Measurements from ENCODE around the gene TRAFD1. TPM values are rescaled to one million over a fixed set of nuclear protein-coding genes. Genes with fewer than 3 reads are reported as not detected.
"Not testable (repeated sequence)": the region's sequence is repeated elsewhere in the genome, so short reads cannot be mapped to it uniquely, and the experiment has no call there.

TRAFD1 gene
- total RNA-seq, 1 experiment from 2014 or later, result 52.1 TPM

GRCh38 chr12:112140728-112141127 lies 15.4 kb downstream of the TRAFD1 start:
- Histone ChIP-seq H3K27me3 (ENCODE audit: low read length) (no peaks in the 10 kb centered on the region), H2AFZ (ENCODE audit: low read length) (no peak overlapping the region), H3K9me2 (replicated peaks; ENCODE audit: insufficient read depth, low read length) (no peaks in the 10 kb centered on the region), H4K20me1 (ENCODE audit: insufficient read depth, low read depth, low read length) (no peaks in the 10 kb centered on the region), H3K79me2 (ENCODE audit: low read length) (0 out of 2 replicates have a peak, but pooled peaks cover 4% of the 10 kb centered on the region), H3K9me3 (ENCODE audit: low read length) (no peaks in the 10 kb centered on the region), H3K4me3 (ENCODE audit: low read length) (no peak overlapping the region), H3K4me1 (ENCODE audit: low read length) (peaks cover 15% of the 10 kb centered on the region), H3K4me2 (ENCODE audit: low read depth, low read length, poor library complexity, severe bottlenecking) (no peak overlapping the region), H3K27ac (ENCODE audit: low read length) (no peak overlapping the region), H3K36me3 (ENCODE audit: insufficient read depth, low read length) (peaks cover 28% of the 10 kb centered on the region; the same call in 1 of the 2 replicates), H3K9ac (ENCODE audit: low read length) (no peak overlapping the region)
- no peak for DNase-seq

- Histone ChIP-seq H3K4me1 (ENCODE audit: low read length) (peaks cover 37% of the 10 kb centered on the region), H3K4me2 (ENCODE audit: low read depth, low read length, poor library complexity, severe bottlenecking) (no peak overlapping the region), H3K9ac (ENCODE audit: low read length) (no peak overlapping the region), H3K79me2 (ENCODE audit: low read length) (peaks cover 9% of the 10 kb centered on the region; the same call in 1 of the 2 replicates), H3K4me3 (ENCODE audit: low read length) (no peak overlapping the region), H3K27ac (ENCODE audit: low read length) (peak overlapping the region; percentile 76), H3K27me3 (ENCODE audit: low read length) (no peaks in the 10 kb centered on the region), H2AFZ (ENCODE audit: low read length) (no peak overlapping the region), H3K9me2 (replicated peaks; ENCODE audit: insufficient read depth, low read length) (no peaks in the 10 kb centered on the region), H3K9me3 (ENCODE audit: low read length) (no peaks in the 10 kb centered on the region), H4K20me1 (ENCODE audit: insufficient read depth, low read depth, low read length) (no peaks in the 10 kb centered on the region), H3K36me3 (ENCODE audit: insufficient read depth, low read length) (peaks cover 52% of the 10 kb centered on the region)
- peak; percentile 31 for DNase-seq
These were observed 20.8 kb downstream of the TRAFD1 start for GRCh38 chr12:112146123-112146522.

DNA sequence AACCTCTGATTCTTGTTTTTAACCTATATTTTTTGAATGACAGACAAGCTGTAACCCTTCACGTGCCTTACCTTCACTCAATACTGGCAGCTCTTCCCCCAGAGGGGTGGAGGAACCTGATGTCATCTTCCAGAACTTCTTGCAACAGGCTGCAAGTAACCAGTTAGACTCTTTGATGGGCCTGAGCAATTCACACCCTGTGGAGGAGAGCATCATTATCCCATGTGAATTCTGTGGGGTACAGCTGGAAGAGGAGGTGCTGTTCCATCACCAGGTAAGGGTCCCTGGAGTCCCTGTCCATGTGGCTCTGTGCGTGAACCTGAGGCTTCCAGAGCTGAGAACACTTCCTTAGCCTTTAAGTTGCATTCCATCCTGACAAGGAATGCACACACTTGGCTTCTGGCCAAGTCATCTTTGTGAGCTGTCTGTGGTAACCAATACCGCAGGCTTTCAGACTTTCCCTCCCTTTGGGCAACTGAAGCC lies 22.7 kb downstream of the TRAFD1 start:
- peak overlapping the region; percentile 76 for H3K27ac ChIP-seq (ENCODE audit: low read length)
- DNase-seq, result no peak

GRCh38 chr12:112149596-112149995 lies 24.2 kb downstream of the TRAFD1 start:
- no peaks in the 10 kb centered on the region for H4K20me1 ChIP-seq (ENCODE audit: insufficient read depth, low read depth, low read length)
- H3K27ac ChIP-seq (ENCODE audit: low read length), result no peak overlapping the region
- no peak overlapping the region for H3K9ac ChIP-seq (ENCODE audit: low read length)
- H3K4me3 ChIP-seq (ENCODE audit: low read length), result no peak overlapping the region
- H3K36me3 ChIP-seq (ENCODE audit: insufficient read depth, low read length), result peaks cover 66% of the 10 kb centered on the region
- peaks cover 33% of the 10 kb centered on the region for H3K4me1 ChIP-seq (ENCODE audit: low read length)
- H3K9me2 ChIP-seq (replicated peaks; ENCODE audit: insufficient read depth, low read length), result no peaks in the 10 kb centered on the region
- no peaks in the 10 kb centered on the region for H3K9me3 ChIP-seq (ENCODE audit: low read length)
- no peaks in the 10 kb centered on the region for H3K27me3 ChIP-seq (ENCODE audit: low read length)
- DNase-seq, result no peak
- no peak overlapping the region for H2AFZ ChIP-seq (ENCODE audit: low read length)
- H3K4me2 ChIP-seq (ENCODE audit: low read depth, low read length, poor library complexity, severe bottlenecking), result no peak overlapping the region
- peaks cover 9% of the 10 kb centered on the region; the same call in 1 of the 2 replicates for H3K79me2 ChIP-seq (ENCODE audit: low read length)

More for the DNA sequence above, 22.7 kb downstream of the TRAFD1 start:
- Histone ChIP-seq H3K9me2 (replicated peaks; ENCODE audit: insufficient read depth, low read length) (no peaks in the 10 kb centered on the region), H3K79me2 (ENCODE audit: low read length) (peaks cover 9% of the 10 kb centered on the region; the same call in 1 of the 2 replicates), H3K4me3 (ENCODE audit: low read length) (no peak overlapping the region), H3K27me3 (ENCODE audit: low read length) (no peaks in the 10 kb centered on the region), H2AFZ (ENCODE audit: low read length) (no peak overlapping the region), H3K36me3 (ENCODE audit: insufficient read depth, low read length) (peaks cover 67% of the 10 kb centered on the region), H3K9me3 (ENCODE audit: low read length) (no peaks in the 10 kb centered on the region), H4K20me1 (ENCODE audit: insufficient read depth, low read depth, low read length) (no peaks in the 10 kb centered on the region), H3K4me2 (ENCODE audit: low read depth, low read length, poor library complexity, severe bottlenecking) (no peak overlapping the region), H3K4me1 (ENCODE audit: low read length) (peaks cover 37% of the 10 kb centered on the region), H3K9ac (ENCODE audit: low read length) (no peak overlapping the region)

GRCh38 chr12:112151766-112152541 lies 26.6 kb downstream of the TRAFD1 start:
- H3K9ac ChIP-seq (ENCODE audit: low read length), result no peak overlapping the region
- no peaks in the 10 kb centered on the region for H4K20me1 ChIP-seq (ENCODE audit: insufficient read depth, low read depth, low read length)
- no peaks in the 10 kb centered on the region for H3K79me2 ChIP-seq (ENCODE audit: low read length)
- DNase-seq, result no peak
- H2AFZ ChIP-seq (ENCODE audit: low read length), result no peak overlapping the region
- peaks cover 47% of the 10 kb centered on the region for H3K36me3 ChIP-seq (ENCODE audit: insufficient read depth, low read length)
- no peak overlapping the region for H3K4me3 ChIP-seq (ENCODE audit: low read length)
- peaks cover 13% of the 10 kb centered on the region for H3K4me1 ChIP-seq (ENCODE audit: low read length)
- no peaks in the 10 kb centered on the region for H3K9me2 ChIP-seq (replicated peaks; ENCODE audit: insufficient read depth, low read length)
- no peak overlapping the region for H3K27ac ChIP-seq (ENCODE audit: low read length)
- no peak overlapping the region for H3K4me2 ChIP-seq (ENCODE audit: low read depth, low read length, poor library complexity, severe bottlenecking)
- no peaks in the 10 kb centered on the region for H3K27me3 ChIP-seq (ENCODE audit: low read length)
- no peaks in the 10 kb centered on the region for H3K9me3 ChIP-seq (ENCODE audit: low read length)

DNA sequence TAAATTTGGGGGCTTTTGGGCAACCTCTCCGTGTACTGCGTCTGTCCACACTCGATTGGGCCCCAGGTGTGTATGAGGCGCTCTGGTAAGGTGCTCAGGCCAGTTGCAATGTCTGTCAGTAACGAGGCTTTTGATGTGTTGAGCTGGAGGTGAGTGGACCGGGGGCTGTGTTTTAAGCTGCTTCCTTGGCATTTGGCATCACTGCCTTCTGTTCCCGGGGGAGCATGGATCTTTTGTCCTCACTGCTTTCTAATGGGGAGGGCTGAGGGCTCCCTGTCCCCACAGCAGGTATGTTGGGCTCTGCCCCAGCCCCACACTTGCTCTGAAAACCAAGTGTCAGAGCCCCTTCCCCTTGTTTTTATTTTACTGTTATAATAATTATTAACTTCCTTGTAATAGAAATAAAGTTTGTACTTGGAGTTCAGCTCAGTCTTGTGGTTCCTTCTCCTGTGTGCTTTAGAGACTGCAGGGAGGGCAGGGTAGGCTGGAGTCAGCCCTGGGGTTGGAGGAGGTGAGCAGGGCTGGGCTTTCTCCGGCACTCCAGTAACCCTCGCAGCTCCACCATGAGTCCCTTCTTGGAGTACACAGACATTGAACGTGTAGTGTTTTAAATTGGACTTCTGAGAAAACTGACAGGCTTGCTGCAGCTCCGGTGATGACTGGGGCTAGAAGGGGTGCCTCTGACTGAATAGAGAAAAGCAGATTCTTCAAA lies 28.0 kb downstream of the TRAFD1 start:
- H3K4me2 ChIP-seq (ENCODE audit: low read depth, low read length, poor library complexity, severe bottlenecking), result no peak overlapping the region
- H3K27ac ChIP-seq (ENCODE audit: low read length), result no peak overlapping the region
- DNase-seq, result no peak
- H3K4me1 ChIP-seq (ENCODE audit: low read length), result no peaks in the 10 kb centered on the region
- no peak overlapping the region for H3K9ac ChIP-seq (ENCODE audit: low read length)
- no peaks in the 10 kb centered on the region for H3K9me3 ChIP-seq (ENCODE audit: low read length)
- no peaks in the 10 kb centered on the region for H3K79me2 ChIP-seq (ENCODE audit: low read length)
- no peak overlapping the region for H2AFZ ChIP-seq (ENCODE audit: low read length)
- H3K36me3 ChIP-seq (ENCODE audit: insufficient read depth, low read length), result peaks cover 45% of the 10 kb centered on the region
- H4K20me1 ChIP-seq (ENCODE audit: insufficient read depth, low read depth, low read length), result no peaks in the 10 kb centered on the region
- H3K9me2 ChIP-seq (replicated peaks; ENCODE audit: insufficient read depth, low read length), result no peaks in the 10 kb centered on the region
- H3K27me3 ChIP-seq (ENCODE audit: low read length), result no peaks in the 10 kb centered on the region
- H3K4me3 ChIP-seq (ENCODE audit: low read length), result no peak overlapping the region

GRCh38 chr12:112153893-112154219 lies 28.5 kb downstream of the TRAFD1 start:
- H2AFZ ChIP-seq (ENCODE audit: low read length), result no peak overlapping the region
- no peaks in the 10 kb centered on the region for H3K9me2 ChIP-seq (replicated peaks; ENCODE audit: insufficient read depth, low read length)
- no peak for DNase-seq
- no peaks in the 10 kb centered on the region for H3K79me2 ChIP-seq (ENCODE audit: low read length)
- no peaks in the 10 kb centered on the region for H3K27me3 ChIP-seq (ENCODE audit: low read length)
- H3K27ac ChIP-seq (ENCODE audit: low read length), result no peak overlapping the region
- no peaks in the 10 kb centered on the region for H3K4me1 ChIP-seq (ENCODE audit: low read length)
- H3K9me3 ChIP-seq (ENCODE audit: low read length), result no peaks in the 10 kb centered on the region
- H3K36me3 ChIP-seq (ENCODE audit: insufficient read depth, low read length), result peaks cover 46% of the 10 kb centered on the region
- no peaks in the 10 kb centered on the region for H4K20me1 ChIP-seq (ENCODE audit: insufficient read depth, low read depth, low read length)
- H3K4me2 ChIP-seq (ENCODE audit: low read depth, low read length, poor library complexity, severe bottlenecking), result no peak overlapping the region
- no peak overlapping the region for H3K4me3 ChIP-seq (ENCODE audit: low read length)
- H3K9ac ChIP-seq (ENCODE audit: low read length), result no peak overlapping the region

DNA sequence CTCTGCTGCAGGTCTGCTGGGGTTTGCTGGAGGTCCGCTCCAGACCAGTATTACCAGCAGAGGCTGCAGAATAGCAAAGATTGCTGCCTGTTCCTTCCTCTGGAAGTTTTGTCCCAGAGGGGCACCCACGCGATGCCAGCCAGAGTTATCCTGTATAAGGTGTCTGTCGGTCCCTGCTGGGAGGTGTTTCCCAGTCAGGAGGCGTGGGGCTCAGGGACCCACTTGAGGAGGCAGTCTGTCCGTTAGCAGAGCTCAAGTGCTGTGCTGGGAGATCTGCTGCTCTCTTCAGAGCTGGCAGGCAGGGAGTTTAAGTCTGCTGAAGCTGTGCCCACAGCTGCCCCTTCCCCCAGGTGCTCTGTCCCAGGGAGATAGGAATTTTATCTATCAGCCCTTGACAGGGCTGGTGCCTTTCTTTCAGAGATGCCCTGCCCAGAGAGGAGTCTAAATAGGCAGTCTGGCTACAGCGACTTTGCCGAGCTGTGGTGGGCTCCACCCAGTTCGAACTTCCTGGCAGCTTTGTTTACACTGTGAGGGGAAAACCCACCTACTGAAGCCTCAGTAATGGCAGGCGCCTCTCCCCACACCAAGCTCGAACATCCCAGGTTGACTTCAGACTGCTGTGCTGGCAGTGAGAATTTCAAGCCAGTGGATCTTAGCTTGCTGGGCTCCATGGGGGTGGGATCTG lies 33.2 kb downstream of the TRAFD1 start:
- not testable (repeated sequence) for H4K20me1 ChIP-seq (ENCODE audit: insufficient read depth, low read depth, low read length); H3K27me3 ChIP-seq (ENCODE audit: low read length); H3K9me3 ChIP-seq (ENCODE audit: low read length); H3K27ac ChIP-seq (ENCODE audit: low read length); H3K9me2 ChIP-seq (replicated peaks; ENCODE audit: insufficient read depth, low read length); H3K9ac ChIP-seq (ENCODE audit: low read length); H3K4me2 ChIP-seq (ENCODE audit: low read depth, low read length, poor library complexity, severe bottlenecking); DNase-seq; H3K4me3 ChIP-seq (ENCODE audit: low read length); H3K4me1 ChIP-seq (ENCODE audit: low read length); H2AFZ ChIP-seq (ENCODE audit: low read length); H3K79me2 ChIP-seq (ENCODE audit: low read length)
- peaks cover 25% of the 10 kb centered on the region for H3K36me3 ChIP-seq (ENCODE audit: insufficient read depth, low read length)

Data from Karpas-422 (cell line).